Uterus (tissue), 4 donors: ENCODE measurements around the gene PLSCR5. TPM values are rescaled to one million over a fixed set of nuclear protein-coding genes. Genes with fewer than 3 reads are reported as not detected.

Source experiments
- DNase-seq, 2 donors: peaks; one replicate each; pipeline ENCODE4 v3.0.0-alpha.2; 2019 to 2020
- H3K27ac ChIP-seq, 2 donors: fragments of 200-600 bp; sonication (generic); 1 replicate in 1 of 2; 2 replicates in 1 of 2; pipeline ENCODE4 v1.5.1; 2016 to 2018
- H3K27me3 ChIP-seq, 2 donors: fragments of 200-600 bp; sonication (generic); one replicate each; pipeline ENCODE4 v1.5.1; 2018 to 2019; ENCODE audit warnings: control low read depth in 1 of 2
- H3K36me3 ChIP-seq, 2 donors: fragments of 200-600 bp; sonication (generic); one replicate each; pipeline ENCODE4 v1.5.1; 2019; ENCODE audit warnings: control low read depth in 1 of 2
- H3K4me1 ChIP-seq, 2 donors: fragments of 200-600 bp; sonication (generic); one replicate each; pipeline ENCODE4 v1.5.1; 2018 to 2019; ENCODE audit warnings: control low read depth in 1 of 2
- H3K4me3 ChIP-seq, 2 donors: fragments of 200-600 bp; sonication (generic); 1 replicate in 1 of 2; 2 replicates in 1 of 2; pipeline ENCODE4 v1.5.1; 2018 to 2019; ENCODE audit warnings: mild to moderate bottlenecking in 1 of 2
- H3K9me3 ChIP-seq, 2 donors: fragments of 200-600 bp; sonication (generic); one replicate each; pipeline ENCODE4 v1.5.1; 2019; ENCODE audit warnings: control low read depth in 1 of 2
- CTCF ChIP-seq, 4 experiments: fragments of 200-600 bp in 2 of 4; fragments of 450-650 bp in 2 of 4; sonication (generic) in 2 of 4; IDR thresholded peaks; one replicate each; pipeline ENCODE4 v1.5.1; 2016 to 2019; ENCODE audit warnings: antibody characterized with exemption in 4 of 4, mild to moderate bottlenecking in 2 of 4, moderate library complexity in 1 of 4
- POLR2A ChIP-seq, 2 donors: fragments of 450-650 bp; IDR thresholded peaks; one replicate each; pipeline ENCODE4 v1.6.1; 2016; ENCODE audit warnings: antibody characterized with exemption in 2 of 2, mild to moderate bottlenecking in 1 of 2, moderate library complexity in 1 of 2
- intact Hi-C: fragments of 100-400 bp; cut with DNase I; formaldehyde crosslinking; loops from one replicate; pipeline ENCODE4 v1.15.1; 2023; ENCODE audit warnings: low total_unique reads
- total RNA-seq, 4 donors: library from RNA; depleted of rRNA in 3 of 4; stranded (reverse); fragments of >200 nt in 3 of 4; gene quantifications; one replicate each; pipeline versions ENCODE4 v1.1.0 to v1.2.4, GENCODE V29; 2014 to 2023
- donor health status: DM: yes; HTN: yes; CAD: no.

Gene PLSCR5
- total RNA-seq, 4 donors from 2014 or later, result not detected

- Histone ChIP-seq H3K36me3 (no peaks in the 10 kb centered on the region), H3K4me1 (peaks cover 0 to 5% of the 10 kb centered on the region in 2 donors), H3K9me3 (no peaks in the 10 kb centered on the region), H3K4me3 (no peak overlapping the region), H3K27ac (no peak overlapping the region), H3K27me3 (no peaks in the 10 kb centered on the region)
- no peak for TF ChIP-seq CTCF (IDR thresholded peaks at IDR 0.05)
- no peak for TF ChIP-seq POLR2A (IDR thresholded peaks at IDR 0.05)
- no peak for DNase-seq
- intact Hi-C loops, result no loop called here
Measured at GRCh38 chr3:146555311-146555710, 49.8 kb downstream of the PLSCR5 start.

- Histone ChIP-seq H3K27me3 (no peaks in the 10 kb centered on the region), H3K4me3 (no peak overlapping the region), H3K36me3 (no peaks in the 10 kb centered on the region), H3K9me3 (no peaks in the 10 kb centered on the region), H3K27ac (no peak overlapping the region), H3K4me1 (peaks cover 0 to 6% of the 10 kb centered on the region in 2 donors)
- TF ChIP-seq CTCF (IDR thresholded peaks at IDR 0.05) (no peak), POLR2A (IDR thresholded peaks at IDR 0.05) (no peak)
- no peak for DNase-seq
- intact Hi-C loops, result no loop called here
Measured at GRCh38 chr3:146554151-146554760, 50.9 kb downstream of the PLSCR5 start.

GRCh38 chr3:146550743-146551510 is 54.2 kb downstream of the PLSCR5 start:
- no peak for DNase-seq
- H3K9me3 ChIP-seq, result no peaks in the 10 kb centered on the region
- peak overlapping the region in 1 of 2 donors; percentile 23 for H3K27ac ChIP-seq
- peaks cover 0 to 6% of the 10 kb centered on the region in 2 donors for H3K4me1 ChIP-seq
- intact Hi-C loops, result no loop called here
- TF ChIP-seq CTCF (IDR thresholded peaks at IDR 0.05), result no peak
- no peak for TF ChIP-seq POLR2A (IDR thresholded peaks at IDR 0.05)
- no peaks in the 10 kb centered on the region for H3K27me3 ChIP-seq
- no peaks in the 10 kb centered on the region for H3K36me3 ChIP-seq
- H3K4me3 ChIP-seq, result peak overlapping the region in 1 of 2 donors; percentile 31

GRCh38 chr3:146550070-146550615 is 55.0 kb downstream of the PLSCR5 start:
- DNase-seq, result no peak
- Histone ChIP-seq H3K4me3 (peak overlapping the region in 1 of 2 donors; percentile 31), H3K36me3 (no peaks in the 10 kb centered on the region), H3K27me3 (no peaks in the 10 kb centered on the region), H3K27ac (peak overlapping the region in 1 of 2 donors; percentile 23), H3K4me1 (peaks cover 0 to 6% of the 10 kb centered on the region in 2 donors), H3K9me3 (no peaks in the 10 kb centered on the region)
- intact Hi-C loops, result no loop called here
- TF ChIP-seq POLR2A (IDR thresholded peaks at IDR 0.05) (no peak), CTCF (IDR thresholded peaks at IDR 0.05) (no peak)
